Measurements from ENCODE around the gene TRERF1.

GRCh38 chr6:42467651-42468050 is 15.9 kb upstream of the TRERF1 start:
- TF ChIP-seq CTCF (IDR thresholded peaks at IDR 0.05) (no peak), EZH2 (IDR thresholded peaks at IDR 0.05) (no peak)
